ENCODE results near the gene LTBR. TPM values are rescaled to one million over a fixed set of nuclear protein-coding genes. Genes with fewer than 3 reads are reported as not detected.

Gene LTBR
- total RNA-seq, 1 donor from 2014 or later = 41.1 TPM

- H3K36me3 Mint-ChIP-seq (ENCODE audit: low read depth) = no peaks in the 10 kb centered on the region
- TF ChIP-seq CTCF (IDR thresholded peaks at IDR 0.05) = peak; percentile 75
- H3K9me3 Mint-ChIP-seq (ENCODE audit: low read depth) = no peaks in the 10 kb centered on the region
- no peaks in the 10 kb centered on the region for H3K27me3 Mint-ChIP-seq (ENCODE audit: low read depth)
- no peak for DNase-seq (ENCODE audit: low spot score)
- H3K27ac Mint-ChIP-seq (ENCODE audit: unreplicated experiment) = peak overlapping the region; percentile 85
- peak overlapping the region; percentile 13 for H3K4me3 Mint-ChIP-seq (ENCODE audit: unreplicated experiment)
- H3K4me1 Mint-ChIP-seq (ENCODE audit: low read depth) = peaks cover 51% of the 10 kb centered on the region
Measured at GRCh38 chr12:6376079-6376869, 7.7 kb upstream of the LTBR start.

GRCh38 chr12:6376870-6377666 lies 6.9 kb upstream of the LTBR start:
- TF ChIP-seq CTCF (IDR thresholded peaks at IDR 0.05) = peak; percentile 21
- no peak for DNase-seq (ENCODE audit: low spot score)
- Mint-ChIP-seq H3K9me3 (ENCODE audit: low read depth) (no peaks in the 10 kb centered on the region), H3K27me3 (ENCODE audit: low read depth) (no peaks in the 10 kb centered on the region), H3K4me1 (ENCODE audit: low read depth) (peaks cover 49% of the 10 kb centered on the region), H3K36me3 (ENCODE audit: low read depth) (no peaks in the 10 kb centered on the region), H3K27ac (ENCODE audit: unreplicated experiment) (peak overlapping the region; percentile 85), H3K4me3 (ENCODE audit: unreplicated experiment) (peak overlapping the region; percentile 13)

- no peak overlapping the region for H3K4me3 Mint-ChIP-seq (ENCODE audit: unreplicated experiment)
Measured at GRCh38 chr12:6377667-6377994, 6.3 kb upstream of the LTBR start.

GRCh38 chr12:6378709-6379472 lies 5.1 kb upstream of the LTBR start:
- H3K9me3 Mint-ChIP-seq (ENCODE audit: low read depth) = no peaks in the 10 kb centered on the region
- H3K27me3 Mint-ChIP-seq (ENCODE audit: low read depth) = no peaks in the 10 kb centered on the region
- no peak overlapping the region for H3K27ac Mint-ChIP-seq (ENCODE audit: unreplicated experiment)
- no peak overlapping the region for H3K4me3 Mint-ChIP-seq (ENCODE audit: unreplicated experiment)
- peaks cover 36% of the 10 kb centered on the region for H3K4me1 Mint-ChIP-seq (ENCODE audit: low read depth)
- DNase-seq (ENCODE audit: low spot score) = no peak
- no peaks in the 10 kb centered on the region for H3K36me3 Mint-ChIP-seq (ENCODE audit: low read depth)
- no peak for TF ChIP-seq CTCF (IDR thresholded peaks at IDR 0.05)

More at GRCh38 chr12:6377667-6377994, 6.3 kb upstream of the LTBR start:
- DNase-seq (ENCODE audit: low spot score) = no peak
- Mint-ChIP-seq H3K27me3 (ENCODE audit: low read depth) (no peaks in the 10 kb centered on the region), H3K4me1 (ENCODE audit: low read depth) (peaks cover 44% of the 10 kb centered on the region), H3K27ac (ENCODE audit: unreplicated experiment) (peak overlapping the region; percentile 85), H3K9me3 (ENCODE audit: low read depth) (no peaks in the 10 kb centered on the region), H3K36me3 (ENCODE audit: low read depth) (no peaks in the 10 kb centered on the region)
- no peak for TF ChIP-seq CTCF (IDR thresholded peaks at IDR 0.05)
